Measurements from ENCODE around the gene HPSE.

HPSE gene

DNA sequence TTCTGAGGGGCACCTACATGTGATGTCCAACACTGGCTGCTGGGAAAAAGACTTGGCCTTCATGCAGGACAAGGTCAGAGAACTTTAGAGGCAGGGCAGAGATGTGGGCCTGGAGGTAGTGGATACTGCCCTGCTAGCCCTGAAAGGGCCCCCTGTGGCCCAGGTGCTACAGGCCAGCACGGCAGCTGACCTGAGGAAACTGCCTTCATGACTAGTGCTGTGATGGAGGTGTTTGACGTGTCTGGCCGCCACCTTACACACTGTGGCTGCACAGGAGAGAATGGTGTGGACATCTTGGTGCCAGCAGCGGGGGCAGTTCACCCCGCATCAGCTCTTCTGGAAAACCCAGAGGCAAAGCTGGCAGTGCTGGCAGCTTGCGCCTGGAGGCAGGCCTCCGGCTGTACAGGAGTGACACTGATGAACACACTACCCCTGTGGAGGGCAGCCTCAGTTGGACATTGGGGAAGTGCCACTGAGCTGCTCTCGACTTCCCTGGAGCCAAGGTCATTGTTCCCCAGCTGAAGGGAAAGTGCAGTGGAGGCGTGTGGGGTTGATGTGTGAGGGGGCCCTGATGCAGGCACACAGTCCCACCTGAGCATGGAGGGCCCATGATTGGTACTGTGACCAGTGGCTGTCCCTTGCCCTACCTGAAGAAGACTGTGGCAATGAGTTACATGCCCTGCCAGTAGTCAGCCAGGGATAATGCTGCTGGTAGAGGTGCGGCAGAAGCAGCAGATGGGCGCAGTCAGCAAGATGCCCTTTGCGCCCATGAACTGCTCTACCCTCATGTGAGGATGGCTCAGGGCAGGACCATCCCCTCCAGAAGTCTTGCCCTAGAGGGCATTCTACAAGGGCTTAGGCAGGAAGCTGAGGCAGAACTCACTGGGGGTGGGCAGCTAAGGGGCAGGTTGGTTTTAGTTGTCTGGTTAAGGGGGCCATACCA, 87.0 kb downstream of the HPSE start:
- DNase-seq (ENCODE audit: low read depth) = no peak

All from fibroblast of gingiva (primary cell).